Stomach (tissue), 4 donors: Measurements from ENCODE around the gene C6orf58.

Source experiments
- EP300 ChIP-seq: sonication (generic); formaldehyde crosslinking; IDR thresholded peaks from one replicate; pipeline ENCODE4 v1.6.1; 2017; ENCODE audit warnings: antibody characterized with exemption
- POLR2A ChIP-seq, 4 donors: fragments of 450-650 bp; IDR thresholded peaks; one replicate each; pipeline ENCODE4 v1.6.1; 2016; ENCODE audit warnings: antibody characterized with exemption in 4 of 4, control low read depth in 2 of 4, mild to moderate bottlenecking in 1 of 4, moderate library complexity in 1 of 4

- TF ChIP-seq POLR2A (IDR thresholded peaks at IDR 0.05) = no peak
- TF ChIP-seq EP300 = no peak
These were observed at the start of gene C6orf58 for GRCh38 chr6:127576874-127577273.
